Hypothalamus (tissue), 51 donors: ENCODE data around the gene SH3PXD2A.
A peak's percentile ranks its signal among the peaks of the same experiment; 100 is the strongest.
"Not testable (repeated sequence)": the region's sequence is repeated elsewhere in the genome, so short reads cannot be mapped to it uniquely, and the experiment has no call there.

Experiments used
- DNase-seq, 51 donors: peaks; one replicate each; lab custom pipeline; 2025; lab: John Stamatoyannopoulos, UW

Gene SH3PXD2A

DNA sequence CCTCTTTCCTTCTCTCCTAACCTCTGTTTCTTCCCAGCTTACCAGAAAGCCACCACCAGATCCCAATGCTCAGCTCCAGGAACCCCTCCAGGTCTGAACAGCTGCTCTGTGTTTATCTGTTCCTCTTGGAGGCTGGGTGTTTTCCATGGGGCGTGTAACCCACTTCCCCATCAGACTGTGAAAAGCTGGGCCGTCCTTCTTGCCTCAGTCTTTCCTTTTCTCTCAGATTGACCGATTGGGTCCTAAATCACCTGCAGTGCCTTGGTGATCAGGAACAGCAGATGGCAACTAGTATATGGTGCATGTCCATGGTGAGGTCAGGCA is 4.8 kb downstream of the SH3PXD2A start:
- no peak for DNase-seq

DNA sequence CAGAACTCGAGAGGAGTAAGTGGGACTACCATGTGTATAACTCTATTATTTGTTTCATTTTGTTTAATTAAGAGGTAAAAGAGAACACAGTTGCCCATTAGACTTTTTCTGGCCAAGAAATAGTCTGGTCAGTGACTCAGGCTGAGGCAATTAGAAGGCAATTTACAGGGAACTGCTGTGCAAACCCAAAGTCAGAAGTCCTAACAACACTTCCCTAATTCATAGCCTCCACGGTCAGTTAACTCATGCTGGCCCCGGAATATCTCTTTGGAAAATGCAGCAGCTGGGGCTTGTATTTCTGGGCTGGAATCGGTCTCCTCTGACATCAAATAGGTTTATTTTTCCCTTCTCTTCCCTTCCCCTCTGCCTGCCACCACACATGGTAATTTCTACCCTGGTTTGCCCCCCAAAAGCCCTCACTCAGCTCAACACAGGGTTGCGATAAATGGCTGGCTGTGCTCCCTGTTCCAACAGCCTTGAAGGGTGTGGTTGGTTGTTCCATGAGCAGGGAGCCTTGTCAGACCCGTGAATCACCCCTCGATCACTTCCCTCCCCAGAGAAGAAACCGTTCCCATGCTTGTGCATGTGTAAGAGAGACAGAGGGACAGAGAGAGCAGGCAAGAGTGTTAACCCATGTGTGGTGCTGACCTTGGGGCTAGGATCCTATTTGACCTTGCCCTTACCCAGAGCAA is 5.3 kb downstream of the SH3PXD2A start:
- no peak for DNase-seq

DNA sequence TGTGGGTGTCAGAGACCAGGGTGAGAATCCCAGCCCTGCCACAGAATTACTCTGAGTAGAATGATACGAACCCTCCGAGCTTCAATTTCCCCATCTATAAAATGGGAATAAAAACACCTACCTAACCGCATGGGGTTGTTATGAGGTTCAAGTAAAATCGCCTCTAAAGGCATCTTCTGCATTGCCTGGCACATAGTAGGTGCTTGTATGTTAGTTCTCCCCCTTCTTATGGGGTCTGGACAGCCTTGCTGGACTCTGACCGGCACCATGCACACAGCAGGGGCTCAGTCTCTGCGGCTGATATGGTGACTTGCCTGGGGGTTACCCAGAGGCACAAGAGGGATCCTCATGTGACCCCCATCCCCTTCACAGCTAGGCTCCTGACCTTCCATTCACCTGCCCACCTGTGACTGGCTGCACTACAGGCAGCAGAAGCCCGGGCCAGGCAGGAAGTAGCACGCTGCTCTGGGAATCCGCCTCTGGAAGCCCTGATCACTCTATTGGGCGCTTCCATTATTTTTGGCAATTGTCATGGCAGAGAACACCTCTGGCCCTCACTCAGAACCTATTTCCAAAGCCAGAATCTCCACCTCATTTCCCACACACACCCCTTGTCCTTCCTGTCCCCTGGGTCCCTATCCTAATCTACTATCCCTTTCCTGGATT is 6.0 kb downstream of the SH3PXD2A start:
- no peak for DNase-seq

DNA sequence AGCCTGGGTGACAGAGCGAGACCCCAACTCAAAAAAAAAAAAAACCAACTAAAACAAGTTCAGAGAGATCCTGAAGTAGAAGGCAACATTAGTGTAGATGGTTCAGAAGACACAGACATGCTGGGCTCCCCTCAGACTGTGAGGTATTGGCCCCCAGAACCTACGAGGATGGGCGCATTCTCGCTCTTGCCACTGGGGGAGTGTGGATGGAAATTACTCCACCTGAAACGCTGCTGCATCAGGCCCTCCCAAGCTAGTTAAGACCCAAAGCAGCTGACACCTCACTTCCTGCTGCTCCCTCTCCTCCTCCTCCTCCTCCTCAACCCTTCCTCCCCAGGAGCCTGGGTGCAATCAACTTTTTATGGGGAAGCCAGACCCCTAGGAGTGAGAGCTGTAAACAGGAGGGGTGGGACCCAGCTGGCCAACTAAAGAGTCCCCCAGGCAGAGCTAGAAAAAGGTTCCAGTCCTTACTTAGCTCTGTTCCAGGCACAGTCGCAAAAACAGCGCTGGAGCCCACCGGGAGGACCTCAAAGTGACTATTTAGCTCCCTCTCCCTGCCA is 7.4 kb downstream of the SH3PXD2A start:
- DNase-seq, result no peak

DNA sequence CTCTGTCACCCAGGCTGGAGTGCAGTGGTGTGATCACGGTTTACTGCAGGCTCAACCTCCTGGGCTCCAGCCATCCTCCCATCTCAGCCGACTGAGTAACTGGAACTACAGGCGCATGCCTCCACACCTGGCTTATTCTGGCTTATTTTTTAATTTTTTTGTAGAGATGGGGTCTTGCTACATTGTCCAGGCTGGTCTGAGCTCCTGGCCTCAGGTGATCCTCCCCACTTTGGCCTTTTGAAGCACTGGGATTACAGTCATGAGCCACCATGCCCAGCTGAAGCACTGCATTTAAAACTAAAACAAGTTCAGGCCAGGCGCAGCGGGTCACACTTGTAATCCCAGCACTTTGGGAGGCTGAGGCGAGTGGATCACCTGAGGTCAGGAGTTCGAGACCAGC is 8.0 kb downstream of the SH3PXD2A start:
- no peak for DNase-seq

DNA sequence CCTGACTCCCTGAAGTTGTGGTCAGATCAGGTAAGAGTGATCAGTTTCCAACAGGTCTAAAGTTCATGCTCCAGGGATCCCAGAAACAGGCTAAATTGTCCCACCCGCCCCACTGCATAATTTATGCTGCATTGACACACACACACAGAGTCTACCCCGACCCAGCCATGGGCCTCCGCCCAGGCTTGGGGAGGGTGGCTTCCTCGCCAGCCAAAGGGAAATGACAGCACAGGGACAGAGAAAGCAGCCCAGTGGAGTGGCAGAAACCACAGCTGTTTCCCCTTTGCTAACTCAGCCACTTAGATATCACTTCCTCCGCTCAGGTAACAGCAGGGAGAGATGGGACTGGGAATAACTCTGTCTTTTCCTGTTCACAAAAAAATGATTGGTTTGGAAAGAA is 9.4 kb downstream of the SH3PXD2A start:
- DNase-seq, result no peak

DNA sequence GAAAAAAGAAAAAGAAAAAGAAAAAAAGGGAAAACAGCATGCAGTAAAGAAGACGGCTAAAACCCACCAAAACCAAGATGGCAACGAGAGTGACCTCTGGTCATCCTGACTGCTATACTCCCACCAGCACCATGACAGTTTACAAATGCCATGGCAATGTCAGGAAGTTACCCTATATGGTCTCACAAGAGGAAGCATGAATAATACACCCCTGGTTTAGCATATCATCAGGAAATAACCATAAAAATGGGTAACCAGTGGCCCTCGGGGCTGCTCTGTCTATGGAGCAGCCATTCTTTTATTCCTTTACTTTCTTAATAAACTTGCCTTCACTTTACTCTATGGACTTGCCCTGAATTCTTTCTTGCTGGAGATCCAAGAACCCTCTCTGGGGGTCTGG is 10.0 kb downstream of the SH3PXD2A start:
- DNase-seq, result not testable (repeated sequence)

DNA sequence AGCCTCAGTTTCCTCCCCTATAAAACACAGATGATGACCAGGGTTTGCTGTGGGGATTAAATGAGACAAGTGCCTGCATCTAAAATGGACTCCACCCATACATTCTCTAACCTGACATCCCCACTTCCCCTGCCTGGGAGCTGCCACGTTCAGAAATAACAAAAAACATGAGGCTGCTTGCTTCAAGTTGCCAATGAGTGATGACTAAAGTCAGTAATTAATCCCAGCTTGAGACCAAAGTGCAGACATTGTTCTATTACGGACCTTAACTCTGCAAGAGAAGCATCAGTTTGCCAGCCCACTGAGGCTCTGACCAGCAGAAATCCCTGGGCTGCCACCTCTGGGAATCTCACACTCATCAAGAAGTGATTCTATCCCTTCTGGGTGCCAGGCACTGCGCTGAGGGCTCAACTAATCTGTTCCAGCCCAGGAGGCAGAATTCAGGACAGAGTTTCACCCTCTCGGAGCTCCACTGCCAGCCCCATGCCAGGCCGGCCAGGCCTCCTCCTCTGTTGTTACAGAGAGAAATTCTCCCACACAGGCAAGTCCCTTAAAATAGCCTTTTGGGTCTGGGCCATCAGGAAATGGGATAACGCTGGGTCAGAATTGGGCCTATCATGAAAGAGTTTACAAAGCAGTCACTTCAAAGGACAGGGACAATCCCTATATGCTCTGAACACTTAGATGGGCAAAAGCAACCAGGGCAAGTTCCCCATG is 11.4 kb downstream of the SH3PXD2A start:
- DNase-seq, result no peak

DNA sequence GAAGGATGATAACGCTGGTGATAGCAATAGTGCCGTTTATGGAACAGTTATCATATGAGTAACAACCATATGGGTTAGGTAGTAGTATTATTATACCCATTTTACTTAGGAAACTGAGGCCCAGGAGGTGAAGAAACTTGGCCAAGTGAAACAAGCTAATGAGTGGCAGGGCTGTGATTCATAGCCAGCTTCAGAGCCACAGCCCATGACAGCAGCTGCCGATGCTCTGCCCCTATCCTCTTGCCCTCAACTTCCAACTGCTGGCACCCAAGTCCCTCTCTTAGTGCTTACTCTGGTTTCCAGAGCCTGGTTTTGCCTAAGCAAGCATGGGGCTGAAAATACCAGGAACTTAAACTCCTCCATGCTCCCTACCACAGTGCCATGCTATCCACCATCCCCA is 12.3 kb downstream of the SH3PXD2A start:
- no peak for DNase-seq

DNA sequence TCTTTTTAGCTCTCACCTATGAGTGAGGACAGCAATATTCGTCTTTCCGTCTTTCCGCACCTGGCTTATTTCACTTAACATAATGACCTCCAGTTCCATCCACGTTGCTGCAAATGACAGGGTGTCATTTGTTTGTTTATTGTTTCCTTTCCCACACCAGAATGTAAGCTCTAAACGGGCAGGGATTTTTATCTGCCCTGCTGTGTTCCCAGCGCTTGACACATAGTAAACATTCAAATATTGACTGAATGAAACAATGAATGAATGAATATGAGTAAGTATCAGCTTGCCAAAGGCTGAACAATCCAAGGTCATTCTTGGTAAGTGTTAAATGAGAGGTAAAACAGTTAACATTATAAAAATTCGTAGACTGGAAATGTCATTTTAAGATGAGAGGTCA is 12.8 kb downstream of the SH3PXD2A start:
- DNase-seq, result no peak

DNA sequence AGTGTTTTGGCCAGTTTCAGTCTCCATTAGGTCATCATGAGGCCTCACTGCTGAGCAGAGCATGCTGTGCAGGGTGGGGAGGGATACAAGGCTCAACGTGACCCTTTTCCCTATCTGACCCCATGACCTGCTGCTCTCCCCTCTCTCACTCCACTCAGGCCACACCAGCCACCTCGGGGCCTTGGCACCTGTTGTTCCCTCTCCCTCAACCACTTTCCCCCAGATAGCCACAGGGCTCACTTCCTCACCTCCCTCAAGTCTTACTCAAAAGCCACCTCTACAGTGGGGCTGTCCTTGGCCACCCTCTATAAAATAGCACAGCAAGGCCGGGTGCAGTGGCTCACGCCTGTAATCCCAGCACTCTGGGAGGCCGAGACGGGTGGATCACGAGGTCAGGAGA is 13.9 kb downstream of the SH3PXD2A start:
- no peak for DNase-seq

DNA sequence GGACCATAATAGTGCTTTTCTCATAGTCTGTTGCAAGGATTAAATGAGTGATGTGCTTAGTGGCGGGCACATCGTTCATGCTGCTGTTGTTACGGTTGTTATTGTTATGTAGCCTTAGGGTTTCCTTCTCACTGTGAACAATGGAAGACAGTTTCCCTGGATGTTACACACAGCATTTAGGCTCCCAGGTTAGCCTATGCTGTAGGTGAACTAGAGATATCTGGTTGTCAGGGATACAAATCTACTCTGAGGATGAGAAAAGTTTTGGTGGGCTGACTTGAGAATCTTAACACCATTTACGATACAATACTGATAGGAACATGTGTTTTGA is 14.7 kb downstream of the SH3PXD2A start:
- no peak for DNase-seq

DNA sequence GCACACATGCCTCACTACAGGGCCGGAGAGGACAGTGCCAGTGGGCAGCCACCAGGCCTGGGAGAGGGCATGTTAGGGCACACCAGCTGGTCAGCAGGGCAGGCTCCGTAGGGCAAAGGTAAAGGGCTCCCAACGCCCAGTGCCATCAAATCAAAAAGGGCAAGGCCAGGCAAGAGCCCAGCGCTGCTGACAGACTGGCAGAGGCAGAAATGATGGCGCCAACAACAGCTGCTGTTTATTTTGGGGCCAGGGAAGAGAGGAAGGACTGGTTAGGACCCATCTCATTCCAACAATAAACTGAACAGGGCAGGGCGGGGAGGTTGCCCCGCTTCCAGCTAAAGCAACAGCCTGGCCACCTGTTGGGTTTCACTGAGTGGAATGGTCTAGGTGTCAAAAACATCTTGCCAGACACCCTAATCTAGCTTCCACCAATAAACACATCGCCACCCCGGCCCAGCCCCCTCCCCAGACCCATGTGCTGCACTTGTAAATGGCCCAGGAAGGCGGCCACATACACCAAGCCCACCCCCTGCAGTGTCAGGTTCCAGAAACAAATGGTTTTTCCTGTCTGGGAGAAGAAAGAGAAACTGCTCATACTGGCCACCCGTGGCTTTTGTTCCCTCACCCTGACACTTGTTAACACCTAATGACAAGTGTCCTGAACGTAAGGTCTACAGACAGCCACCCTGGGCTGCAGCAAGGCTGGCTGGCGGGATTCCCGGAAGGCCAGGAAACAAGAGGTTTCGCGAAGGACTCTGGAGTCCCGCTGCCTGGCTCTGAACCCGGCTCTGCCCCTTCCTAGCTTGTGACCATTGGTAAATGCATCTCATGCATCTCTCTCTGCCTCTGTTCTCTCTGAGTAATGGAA is 15.3 kb downstream of the SH3PXD2A start:
- peak in 23 of 51 donors; percentile 8 to 68 (median 31) for DNase-seq

DNA sequence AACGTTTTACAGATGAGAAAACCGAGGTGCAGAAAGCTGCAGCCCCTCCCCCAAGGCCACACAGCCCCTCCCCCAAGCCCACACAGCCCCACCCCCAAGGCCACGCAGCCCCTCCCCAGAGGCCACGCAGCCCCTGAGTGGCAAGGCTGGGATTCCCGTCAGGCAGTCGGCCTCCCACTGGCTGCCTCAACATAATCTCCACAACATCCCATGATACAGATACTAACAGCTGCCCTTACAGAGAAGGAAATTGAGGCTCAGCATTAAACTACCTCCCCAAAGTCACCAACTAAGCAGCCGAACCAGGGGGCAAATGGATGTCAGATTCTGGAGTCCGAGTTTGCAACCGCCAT is 15.9 kb downstream of the SH3PXD2A start:
- DNase-seq, result no peak

DNA sequence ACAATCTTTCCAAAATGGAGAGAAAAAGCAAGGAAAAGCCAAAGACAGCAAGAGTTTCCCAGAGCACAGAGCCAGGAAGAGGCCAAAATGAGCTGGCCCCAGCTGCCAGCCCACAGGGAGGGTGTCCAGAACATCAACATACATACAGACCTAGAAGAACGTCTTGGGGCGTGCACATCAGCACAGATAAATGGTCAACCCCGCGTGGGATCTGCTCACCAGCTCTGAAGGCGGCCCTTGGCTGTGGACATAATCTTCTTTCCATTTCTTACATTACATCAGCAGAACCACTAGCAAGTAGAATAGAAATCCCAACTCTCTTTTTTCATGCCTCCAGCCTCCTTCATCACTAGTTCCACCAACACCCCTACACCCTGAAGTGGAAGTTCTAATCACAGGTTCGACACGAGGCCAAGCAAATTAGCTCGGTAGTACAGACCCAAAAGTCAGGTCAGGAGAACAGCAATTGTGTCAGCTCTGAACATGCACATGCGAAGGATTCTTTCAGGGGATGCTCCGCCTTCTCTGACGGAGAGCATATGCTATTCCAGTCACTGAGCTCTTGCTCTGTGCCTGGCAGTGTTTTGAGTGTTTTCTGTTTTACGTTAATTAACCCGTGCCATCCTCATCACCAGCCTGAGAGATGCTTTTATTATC is 16.4 kb downstream of the SH3PXD2A start:
- DNase-seq, result no peak

DNA sequence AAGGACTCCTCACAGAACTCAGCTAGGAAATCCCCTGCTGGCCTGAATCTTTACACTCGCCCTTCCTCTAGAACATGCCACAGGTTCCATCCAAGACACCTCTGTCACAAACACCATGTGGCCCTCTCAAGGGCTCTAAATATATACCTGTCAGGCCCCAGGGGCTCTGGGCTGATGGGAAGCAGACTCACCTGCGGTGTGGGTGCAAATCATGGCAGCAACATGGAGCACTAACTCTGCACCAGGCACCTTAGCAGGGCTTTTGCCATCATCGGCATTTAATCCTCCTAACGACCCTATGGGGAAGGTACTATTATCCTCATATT is 17.3 kb downstream of the SH3PXD2A start:
- DNase-seq, result no peak

DNA sequence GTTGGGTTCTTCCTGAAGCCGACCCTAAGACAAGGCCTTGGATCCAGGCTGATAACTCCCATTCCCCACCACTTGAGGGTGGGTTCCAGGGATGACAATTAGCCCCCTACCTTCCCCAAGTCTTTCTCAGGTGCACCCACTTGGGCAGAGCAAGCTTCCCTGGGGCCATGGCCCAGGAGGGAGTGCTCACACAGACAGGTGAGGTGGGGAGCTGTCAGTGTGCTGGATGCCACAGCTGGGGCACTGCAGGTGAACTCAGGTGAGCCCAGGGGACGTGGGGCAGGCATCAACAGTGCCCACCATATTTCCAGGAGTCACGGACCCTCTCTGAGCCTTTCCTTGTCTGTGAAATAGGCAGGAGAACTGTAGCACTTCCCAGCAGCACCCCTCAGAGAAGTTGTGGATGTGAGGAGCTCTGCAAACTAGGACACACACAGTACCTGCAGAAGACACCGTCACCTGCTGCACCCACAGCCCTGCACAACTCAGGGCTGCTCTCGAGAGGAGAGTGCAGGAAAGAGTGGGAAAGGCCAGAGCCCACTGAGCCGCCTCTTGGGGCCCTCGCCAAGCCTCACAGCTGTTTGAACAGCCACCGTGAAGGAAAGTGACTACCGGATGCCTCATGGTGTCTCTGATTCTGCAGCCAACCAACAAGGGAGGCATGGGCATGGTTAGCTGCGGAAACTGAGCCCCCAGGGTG is 17.9 kb downstream of the SH3PXD2A start:
- DNase-seq, result no peak

DNA sequence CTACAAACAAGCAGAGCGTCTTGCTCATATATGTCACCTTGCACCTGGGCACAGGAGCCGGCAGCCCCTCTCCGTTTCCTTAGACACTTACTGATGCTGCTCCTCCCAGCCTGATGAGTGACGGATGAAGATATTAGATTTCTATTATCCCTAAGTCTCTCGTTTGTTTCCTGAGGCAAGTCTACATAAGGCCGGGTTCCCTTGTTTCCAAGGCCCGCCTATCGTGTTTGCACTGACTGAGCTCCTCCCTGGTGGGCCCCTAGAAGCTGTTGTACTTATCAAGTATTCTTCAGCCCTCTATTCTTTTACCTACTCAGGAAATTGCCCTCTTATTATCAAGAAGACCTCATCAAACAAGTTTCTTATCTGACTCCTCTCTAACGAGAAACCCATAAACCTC is 18.5 kb downstream of the SH3PXD2A start:
- no peak for DNase-seq

DNA sequence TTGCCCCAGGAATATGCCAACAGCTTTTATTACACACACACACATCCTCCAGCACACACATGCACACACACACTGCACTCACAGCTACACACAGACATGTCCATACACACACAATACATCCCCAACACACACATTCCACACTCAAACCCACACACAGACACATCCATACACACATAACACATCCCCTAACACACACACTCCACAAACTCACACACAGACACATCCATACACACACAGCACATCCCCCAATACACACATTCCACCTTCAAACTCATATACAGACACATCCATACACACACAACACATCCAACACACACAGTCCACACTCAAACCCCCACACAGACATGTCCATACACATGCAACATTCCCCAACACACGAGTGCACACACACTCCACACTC is 19.1 kb downstream of the SH3PXD2A start:
- DNase-seq, result no peak
